ENCODE results near the gene PTTG1IP.

DNA sequence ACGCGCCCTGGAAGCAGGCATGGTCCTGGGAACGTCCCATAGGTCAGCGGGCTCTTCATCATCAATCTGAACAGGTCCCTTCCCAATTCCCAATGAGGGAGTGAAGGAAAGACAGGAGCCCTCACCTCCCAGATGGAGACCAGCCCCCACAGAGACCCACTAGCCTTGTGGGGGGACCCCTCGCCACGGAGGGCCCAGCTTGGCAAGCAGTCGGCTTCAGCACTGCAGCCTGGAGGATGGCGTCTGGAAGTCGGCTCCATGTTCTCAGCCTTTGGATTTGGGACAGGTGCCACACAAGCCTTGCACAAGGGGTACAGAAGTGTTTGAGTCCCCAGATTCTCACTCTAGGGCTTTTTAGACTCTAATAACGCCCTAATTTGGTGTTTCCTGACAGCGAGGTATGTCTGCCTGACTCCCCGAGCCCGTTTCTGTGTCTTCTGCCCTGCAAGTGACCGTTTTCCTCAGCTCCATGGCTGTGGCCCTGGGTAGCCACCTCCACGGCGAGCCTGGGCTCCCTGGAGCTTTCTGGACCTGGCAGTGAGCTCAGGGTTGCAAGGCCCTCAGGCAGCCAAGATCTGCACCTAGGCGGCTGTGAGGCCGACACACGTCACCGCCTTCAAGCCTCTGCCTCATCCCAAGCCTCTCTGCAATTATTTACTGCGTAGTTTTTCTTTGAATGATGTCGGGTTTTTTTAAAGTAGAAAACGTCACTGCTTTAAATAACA, 30.6 kb downstream of the PTTG1IP start:
- TF ChIP-seq ZNF17 (CRISPR knock-in tag; IDR thresholded peaks at IDR 0.05) = no peak
- TF ChIP-seq FOSL2 (CRISPR knock-in tag; IDR thresholded peaks at IDR 0.05) = no peak
- no peak for TF ChIP-seq ZNF569 (CRISPR knock-in tag; IDR thresholded peaks at IDR 0.05; ENCODE audit: borderline replicate concordance)
- TF ChIP-seq EP300 (IDR thresholded peaks at IDR 0.05; ENCODE audit: low read depth in 2 of 2, low read length in 2 of 2) = no peak
- no peak for TF ChIP-seq EP300 (CRISPR knock-in tag; IDR thresholded peaks at IDR 0.05; ENCODE audit: borderline replicate concordance)
- TF ChIP-seq HCFC1 (IDR thresholded peaks at IDR 0.05; ENCODE audit: low read depth, low read length) = no peak

Data from HepG2 (cell line).